Fibroblast of skin of left biceps (primary cell): Measurements from ENCODE around the gene TERT.
"Not testable (repeated sequence)": the region's sequence is repeated elsewhere in the genome, so short reads cannot be mapped to it uniquely, and the experiment has no call there.

Experiments used
- DNase-seq, 2 experiments: peaks; one replicate each; pipeline ENCODE4 v3.0.0-alpha.2; 2013; ENCODE audit warnings: low read depth in 2 of 2

TERT gene

DNA sequence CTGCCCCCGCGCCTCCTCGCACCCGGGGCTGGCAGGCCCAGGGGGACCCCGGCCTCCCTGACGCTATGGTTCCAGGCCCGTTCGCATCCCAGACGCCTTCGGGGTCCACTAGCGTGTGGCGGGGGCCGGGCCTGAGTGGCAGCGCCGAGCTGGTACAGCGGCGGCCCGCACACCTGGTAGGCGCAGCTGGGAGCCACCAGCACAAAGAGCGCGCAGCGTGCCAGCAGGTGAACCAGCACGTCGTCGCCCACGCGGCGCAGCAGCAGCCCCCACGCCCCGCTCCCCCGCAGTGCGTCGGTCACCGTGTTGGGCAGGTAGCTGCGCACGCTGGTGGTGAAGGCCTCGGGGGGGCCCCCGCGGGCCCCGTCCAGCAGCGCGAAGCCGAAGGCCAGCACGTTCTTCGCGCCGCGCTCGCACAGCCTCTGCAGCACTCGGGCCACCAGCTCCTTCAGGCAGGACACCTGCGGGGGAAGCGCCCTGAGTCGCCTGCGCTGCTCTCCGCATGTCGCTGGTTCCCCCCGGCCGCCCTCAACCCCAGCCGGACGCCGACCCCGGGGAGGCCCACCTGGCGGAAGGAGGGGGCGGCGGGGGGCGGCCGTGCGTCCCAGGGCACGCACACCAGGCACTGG lies 548 bp downstream of the TERT start:
- DNase-seq = no peak

DNA sequence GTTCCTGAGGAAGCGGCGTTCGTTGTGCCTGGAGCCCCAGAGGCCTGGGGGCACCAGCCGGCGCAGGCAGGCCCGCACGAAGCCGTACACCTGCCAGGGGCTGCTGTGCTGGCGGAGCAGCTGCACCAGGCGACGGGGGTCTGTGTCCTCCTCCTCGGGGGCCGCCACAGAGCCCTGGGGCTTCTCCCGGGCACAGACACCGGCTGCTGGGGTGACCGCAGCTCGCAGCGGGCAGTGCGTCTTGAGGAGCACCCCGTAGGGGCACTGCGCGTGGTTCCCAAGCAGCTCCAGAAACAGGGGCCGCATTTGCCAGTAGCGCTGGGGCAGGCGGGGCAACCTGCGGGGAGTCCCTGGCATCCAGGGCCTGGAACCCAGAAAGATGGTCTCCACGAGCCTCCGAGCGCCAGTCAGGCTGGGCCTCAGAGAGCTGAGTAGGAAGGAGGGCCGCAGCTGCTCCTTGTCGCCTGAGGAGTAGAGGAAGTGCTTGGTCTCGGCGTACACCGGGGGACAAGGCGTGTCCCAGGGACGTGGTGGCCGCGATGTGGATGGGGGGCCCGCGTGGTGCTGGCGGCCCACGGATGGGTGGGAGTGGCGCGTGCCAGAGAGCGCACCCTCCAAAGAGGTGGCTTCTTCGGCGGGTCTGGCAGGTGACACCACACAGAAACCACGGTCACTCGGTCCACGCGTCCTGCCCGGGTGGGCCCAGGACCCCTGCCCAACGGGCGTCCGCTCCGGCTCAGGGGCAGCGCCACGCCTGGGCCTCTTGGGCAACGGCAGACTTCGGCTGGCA lies 1.3 kb downstream of the TERT start:
- DNase-seq = no peak

DNA sequence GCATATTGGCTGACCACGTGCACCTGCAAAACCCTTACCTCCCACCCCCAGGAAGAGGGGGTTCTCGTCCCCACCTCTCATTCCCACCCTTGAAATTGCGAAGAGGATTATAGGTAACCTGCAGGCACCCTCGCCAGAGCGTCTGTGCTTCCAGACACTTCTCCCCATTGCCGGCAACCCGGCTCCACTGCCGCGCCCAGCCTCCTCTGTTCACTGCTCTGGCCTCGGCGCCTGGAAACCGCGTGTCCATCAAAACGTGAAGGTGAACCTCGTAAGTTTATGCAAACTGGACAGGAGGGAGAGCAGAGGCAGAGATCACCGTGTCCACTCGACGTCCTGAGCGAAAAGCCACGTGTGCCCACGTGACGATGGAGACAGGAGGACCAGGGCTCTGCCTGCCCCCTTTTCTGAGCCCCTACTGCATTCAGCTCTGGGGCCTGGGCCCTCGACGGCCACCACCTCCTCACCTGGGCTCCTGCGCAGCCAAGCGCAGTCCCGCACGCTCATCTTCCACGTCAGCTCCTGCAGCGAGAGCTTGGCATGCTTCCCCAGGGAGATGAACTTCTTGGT lies 1.9 kb downstream of the TERT start:
- DNase-seq = no peak

DNA sequence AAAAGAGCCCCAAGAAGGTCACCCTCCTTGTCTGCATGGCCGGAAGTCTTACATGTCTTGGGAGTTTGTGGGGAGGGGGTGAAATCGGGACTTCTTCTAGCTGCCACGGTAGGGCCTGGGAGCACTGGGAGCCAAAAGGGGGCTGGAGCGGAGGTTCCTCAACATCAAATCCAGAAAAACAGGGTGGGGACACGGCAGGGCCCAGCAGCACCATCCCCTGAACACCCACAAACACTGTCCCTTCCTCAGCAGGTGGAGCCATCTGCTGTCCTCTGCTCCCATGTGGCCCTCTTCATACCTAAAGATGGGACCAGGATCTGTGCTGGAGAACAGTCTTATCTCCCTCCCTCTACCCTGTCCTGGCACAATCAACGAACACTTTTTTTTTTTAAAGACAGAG lies 2.7 kb downstream of the TERT start:
- no peak for DNase-seq

DNA sequence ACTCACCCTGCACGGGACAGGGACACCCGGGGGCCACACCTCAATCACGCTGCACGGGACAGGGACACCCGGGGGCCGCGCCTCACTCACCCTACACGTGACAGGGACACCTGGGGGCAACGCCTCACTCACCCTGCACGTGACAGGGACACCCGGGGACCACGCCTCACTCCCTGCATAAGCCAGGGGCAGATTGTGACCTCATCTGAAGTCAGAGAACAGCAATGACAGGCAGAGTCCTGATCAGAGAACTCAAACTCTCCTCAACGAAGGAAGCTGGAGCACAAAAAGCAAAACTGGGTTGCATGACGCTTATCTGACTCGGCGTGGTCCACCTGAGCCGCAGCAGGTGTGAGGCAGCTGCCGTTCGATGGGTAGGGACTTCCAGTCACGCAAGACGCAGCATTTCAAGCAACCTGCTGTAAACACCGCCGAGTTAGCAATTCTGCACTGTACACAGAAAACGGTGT lies 3.2 kb downstream of the TERT start:
- DNase-seq = no peak

DNA sequence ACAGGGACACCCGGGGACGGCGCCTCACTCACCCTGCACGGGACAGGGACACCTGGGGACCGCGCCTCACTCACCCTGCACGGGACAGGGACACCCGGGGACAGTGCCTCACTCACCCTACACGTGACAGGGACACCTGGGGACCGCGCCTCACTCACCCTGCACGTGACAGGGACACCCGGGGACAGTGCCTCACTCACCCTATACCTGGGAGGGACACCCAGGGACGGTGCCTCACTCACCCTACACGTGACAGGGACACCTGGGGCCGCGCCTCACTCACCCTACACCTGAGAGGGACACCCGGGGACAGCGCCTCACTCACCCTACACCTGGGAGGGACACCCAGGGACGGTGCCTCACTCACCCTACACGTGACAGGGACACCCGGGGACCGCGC lies 3.9 kb downstream of the TERT start:
- not testable (repeated sequence) for DNase-seq

DNA sequence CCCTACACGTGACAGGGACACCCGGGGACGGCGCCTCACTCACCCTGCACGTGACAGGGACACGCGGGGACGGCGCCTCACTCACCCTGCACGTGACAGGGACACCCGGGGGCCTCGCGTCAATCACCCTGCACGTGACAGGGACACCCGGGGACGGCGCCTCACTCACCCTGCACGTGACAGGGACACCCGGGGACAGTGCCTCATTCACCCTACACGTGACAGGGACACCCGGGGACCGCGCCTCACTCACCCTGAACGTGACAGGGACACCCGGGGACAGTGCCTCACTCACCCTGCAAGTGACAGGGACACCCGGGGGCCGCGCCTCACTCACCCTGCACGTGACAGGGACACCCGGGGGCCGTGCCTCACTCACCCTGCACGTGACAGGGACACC lies 5.3 kb downstream of the TERT start:
- DNase-seq = not testable (repeated sequence)

DNA sequence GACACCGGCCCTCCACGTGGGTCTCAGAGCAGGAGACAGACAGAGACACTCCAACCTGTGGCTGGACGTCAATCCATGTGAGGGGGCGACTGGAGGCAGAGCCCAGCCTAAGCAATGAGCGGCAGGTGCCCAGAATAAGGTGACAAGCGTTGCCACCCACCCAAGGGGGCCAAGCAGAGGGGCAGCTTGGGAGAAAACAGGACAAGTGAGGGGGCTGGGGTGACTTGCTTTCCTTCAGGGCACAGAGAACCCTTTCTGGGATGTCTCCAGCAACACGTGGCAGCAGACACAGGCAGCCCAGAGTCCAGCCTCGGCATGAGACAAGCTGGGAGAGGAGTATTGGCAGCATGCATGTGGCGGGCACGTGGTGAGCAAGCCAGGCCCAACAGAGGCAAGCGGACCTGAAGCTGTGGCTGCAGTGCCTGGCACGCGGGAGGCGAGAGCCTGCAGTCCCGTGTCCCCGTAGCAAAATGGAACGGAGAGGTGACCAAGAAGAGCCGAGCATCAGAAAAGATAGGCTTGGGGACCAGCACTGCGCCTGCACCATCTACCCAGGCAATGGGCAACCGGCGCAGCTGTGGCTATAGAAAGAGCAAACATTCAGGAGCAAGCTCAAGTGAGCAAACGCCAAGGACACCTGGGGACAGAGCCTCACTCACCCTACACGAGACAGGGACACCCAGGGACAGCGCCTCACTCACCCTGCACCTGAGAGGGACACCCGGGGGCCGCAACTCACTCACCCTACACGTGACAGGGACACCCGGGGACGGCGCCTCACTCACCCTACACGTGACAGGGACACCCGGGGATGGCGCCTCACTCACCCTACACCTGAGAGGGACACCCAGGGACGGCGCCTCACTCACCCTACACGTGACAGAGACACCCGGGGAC lies 6.2 kb downstream of the TERT start:
- DNase-seq = no peak

DNA sequence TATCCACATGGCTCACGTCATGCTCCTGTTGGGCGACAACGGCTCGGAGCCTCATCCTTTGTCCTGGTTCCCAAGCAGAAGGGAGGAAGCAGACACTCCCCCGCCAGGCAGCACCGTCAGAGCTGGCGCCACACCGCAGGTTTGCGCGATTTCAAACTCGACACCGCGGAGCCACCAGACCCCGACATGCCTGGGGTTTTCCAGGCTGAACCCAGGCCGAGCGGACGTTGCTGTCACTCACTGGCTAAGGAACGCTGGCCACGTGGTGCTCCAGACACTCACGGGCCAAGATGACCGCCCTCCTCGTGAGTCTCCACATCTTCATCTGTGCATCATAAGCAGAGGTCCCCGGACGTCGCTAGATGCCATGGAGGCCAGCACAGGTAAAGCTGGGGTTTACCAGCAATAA lies 9.0 kb downstream of the TERT start:
- DNase-seq = no peak

DNA sequence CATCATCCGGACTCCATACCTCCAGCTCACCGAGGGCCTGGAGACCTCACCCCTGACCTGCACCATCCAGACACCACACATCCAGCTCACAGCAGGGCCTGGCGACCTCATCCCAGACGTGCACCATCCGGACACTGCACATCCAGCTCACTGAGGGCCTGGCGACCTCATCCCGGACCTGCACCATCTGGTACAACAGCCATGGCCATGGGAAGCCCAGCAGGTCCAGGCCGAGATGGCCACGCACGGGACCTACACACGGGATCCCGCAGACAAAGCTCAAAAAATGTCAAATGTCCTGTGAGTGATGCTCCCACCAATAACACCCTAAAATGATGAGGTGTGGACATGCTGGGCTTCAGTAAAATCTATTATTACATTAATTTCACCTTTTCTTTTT lies 9.7 kb downstream of the TERT start:
- no peak for DNase-seq

DNA sequence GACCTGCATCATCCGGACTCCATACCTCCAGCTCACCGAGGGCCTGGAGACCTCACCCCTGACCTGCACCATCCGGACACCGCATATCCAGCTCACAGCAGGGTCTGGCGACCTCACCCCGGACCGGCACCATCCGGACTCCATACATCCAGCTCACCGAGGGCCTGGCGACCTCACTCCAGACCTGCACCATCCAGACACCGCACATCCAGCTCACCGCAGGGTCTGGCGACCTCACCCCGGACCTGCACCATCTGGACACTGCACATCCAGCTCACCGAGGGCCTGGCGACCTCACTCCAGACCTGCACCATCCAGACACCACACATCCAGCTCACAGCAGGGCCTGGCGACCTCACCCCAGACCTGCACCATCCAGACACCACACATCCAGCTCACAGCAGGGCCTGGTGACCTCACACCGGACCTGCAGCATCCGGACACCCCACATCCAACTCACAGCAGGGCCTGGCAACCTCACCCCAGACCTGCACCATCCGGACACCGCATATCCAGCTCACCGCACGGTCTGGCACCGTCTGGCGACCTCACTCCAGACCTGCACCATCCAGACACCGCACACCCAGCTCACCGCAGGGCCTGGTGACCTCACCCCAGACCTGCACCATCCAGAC lies 10.4 kb downstream of the TERT start:
- DNase-seq = not testable (repeated sequence)

DNA sequence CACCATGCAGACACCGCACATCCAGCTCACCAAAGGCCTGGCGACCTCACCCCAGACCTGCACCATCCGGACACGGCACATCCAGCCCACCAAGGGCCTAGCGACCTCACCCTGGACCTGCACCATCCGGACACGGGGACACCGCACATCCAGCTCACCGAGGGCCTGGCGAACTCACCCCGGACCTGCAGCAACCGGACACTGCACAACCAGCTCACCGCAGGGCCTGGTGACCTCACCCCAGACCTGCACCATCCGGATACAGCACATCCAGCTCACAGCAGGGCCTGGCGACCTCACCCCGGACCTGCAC lies 11.2 kb downstream of the TERT start:
- DNase-seq = not testable (repeated sequence)

DNA sequence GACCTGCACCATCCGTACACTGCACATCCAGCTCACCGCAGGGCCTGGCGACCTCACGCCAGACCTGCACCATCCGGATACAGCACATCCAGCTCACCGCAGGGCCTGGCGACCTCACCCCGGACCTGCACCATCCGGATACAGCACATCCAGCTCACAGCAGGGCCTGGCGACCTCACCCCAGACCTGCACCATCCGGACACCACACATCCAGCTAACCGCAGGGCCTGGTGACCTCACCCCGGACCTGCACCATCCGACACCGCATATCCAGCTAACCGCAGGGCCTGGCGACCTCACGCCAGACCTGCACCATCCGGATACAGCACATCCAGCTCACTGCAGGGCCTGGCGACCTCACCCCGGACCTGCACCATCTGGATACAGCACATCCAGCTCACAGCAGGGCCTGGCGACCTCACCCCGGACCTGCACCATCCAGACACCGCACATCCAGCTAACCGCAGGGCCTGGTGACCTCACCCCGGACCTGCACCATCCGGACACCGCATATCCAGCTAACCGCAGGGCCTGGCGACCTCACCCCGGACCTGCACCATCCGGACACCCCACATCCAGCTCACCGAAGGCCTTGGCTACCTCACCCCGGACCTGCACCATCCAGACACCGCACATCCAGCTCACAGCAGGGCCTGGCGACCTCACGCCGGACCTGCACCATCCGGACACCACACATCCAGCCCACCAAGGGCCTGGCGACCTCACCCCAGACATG lies 11.7 kb downstream of the TERT start:
- not testable (repeated sequence) for DNase-seq

DNA sequence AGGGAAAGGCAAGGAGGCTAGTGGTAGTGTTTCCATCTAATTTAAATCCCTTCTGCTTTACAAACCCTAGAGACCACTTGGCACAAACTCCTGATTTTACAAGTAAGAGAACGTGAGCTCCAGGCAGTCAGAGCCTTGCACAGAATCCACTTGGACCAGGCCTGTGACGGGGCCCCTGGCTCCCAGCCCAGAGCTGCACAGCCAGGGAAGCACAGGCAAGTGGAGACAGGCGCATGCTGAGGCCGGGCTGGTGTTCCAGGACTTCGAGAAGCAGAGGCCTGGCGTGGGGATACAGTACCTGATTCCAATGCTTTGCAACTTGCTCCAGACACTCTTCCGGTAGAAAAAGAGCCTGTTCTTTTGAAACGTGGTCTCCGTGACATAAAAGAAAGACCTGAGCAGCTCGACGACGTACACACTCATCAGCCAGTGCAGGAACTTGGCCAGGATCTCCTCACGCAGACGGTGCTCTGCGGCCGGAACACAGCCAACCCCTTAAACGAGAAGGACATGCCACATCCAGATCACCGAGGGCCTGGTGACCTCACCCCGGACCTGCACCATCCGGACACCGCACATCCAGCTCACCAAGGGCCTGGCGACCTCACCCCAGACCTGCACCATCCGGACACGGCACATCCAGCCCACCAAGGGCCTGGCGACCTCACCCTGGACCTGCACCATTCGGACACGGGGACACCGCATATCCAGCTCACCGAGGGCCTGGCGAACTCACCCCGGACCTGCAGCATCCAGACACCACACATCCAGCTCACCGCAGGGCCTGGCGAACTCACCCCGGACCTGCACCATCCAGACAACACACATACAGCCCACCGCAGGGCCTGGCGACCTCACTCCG lies 12.5 kb downstream of the TERT start:
- DNase-seq = no peak

DNA sequence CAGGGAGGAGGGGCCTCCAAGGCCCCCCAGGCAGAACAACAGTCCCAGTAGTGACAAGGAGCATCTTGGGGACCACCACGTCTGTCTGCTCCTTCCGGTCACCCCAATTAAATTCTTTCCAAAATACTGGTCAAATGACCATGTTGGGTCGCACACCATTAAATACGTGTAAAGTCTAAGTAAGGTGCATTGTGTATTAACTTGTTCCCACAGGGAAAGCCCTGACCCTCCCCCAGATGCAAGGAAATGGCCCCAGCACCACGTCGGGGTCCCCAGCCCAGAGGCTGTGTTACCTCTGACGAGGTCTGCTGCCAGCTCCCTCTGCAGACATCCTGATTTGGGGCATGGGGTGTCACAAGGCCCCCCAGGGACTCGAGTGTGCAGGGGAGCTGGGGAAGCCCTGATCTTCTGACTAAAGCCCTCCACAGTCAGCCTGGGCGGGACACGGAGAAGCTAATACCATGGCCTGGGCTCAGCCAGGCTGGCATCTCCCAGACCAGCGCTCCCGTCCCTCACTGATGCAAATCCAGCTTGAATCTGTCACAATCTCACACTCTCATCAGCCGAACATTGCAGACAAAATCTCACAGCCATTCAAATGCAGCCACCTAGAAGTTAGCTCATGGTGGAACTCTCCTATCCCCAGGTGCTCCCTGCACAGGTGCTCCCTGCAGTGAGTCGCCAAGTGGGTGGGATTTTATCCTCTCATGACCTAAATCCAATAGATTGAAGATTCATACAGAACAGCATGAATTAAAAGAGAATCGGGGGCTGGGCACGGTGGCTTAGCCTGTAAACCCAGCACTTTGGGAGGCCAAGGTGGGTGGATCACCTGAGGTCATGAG lies 13.6 kb downstream of the TERT start:
- no peak for DNase-seq

DNA sequence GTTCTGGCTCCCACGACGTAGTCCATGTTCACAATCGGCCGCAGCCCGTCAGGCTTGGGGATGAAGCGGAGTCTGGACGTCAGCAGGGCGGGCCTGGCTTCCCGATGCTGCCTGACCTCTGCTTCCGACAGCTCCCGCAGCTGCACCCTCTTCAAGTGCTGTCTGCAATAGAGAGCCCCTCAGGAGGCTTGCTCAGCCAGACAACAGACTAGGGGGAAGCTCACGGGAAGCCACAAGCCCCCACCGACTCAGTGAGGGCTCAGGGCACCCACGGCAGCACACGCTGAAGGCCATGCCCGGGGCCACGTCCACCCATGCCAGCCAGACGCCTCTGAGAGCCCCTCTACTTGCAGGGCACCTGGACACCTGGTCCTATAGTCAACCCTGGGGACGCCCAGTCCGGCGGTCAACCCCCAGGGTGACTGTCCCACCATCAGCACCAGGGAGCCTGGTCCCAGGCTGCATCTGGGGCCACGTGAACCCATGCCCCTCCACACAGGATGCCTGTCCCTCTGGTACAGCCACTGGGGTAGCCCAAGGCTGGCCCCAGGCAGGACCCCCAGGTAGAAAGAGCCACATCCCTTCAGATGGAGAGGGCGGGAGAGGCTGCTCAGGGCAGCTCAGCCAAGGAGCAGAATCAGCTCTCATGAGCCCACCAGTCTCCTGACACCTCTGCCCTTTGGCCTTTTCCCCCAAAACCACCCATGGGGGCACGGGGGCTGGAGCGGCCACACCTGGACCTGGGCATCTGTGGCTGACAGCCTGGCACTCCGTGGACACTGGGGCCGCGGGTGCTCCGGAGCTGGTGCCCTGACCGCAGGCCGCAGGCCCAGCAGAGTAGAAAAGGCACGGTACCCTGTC lies 14.5 kb downstream of the TERT start:
- no peak for DNase-seq

DNA sequence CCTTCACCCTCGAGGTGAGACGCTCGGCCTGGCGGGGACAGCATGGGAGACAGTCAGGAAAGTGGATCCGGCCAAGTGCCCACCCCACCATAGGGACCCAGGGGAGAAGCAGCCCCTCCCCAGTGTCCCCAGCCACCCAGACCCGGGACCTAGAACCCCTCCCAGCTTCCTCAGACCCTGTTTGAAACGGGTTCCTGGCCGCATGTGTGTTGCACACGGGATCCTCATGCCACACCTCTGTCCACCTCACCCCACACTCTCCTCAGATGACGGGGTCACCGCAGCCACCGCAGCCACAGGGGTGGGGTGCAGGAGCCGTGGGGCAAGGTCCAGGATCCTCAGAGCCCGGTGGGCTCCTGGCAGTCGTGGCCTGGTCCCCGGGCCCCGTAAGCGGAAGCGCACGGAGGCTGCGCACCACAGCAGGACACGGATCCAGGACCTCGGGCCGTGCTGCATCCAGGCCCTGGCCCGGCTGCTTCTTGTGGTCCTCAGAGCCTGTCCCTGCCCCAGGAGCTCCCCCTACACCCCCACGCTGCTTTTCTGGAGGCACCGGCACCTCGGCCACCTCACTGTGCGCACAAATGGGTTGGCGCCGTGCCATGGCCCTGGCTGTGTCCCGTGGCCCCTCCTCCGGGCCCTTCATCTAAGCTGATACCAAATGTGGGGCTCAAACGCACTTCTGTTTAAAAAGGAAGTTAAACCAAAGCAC lies 15.3 kb downstream of the TERT start:
- DNase-seq = no peak
